GM21360 (cell line): ENCODE data around the gene C4B.
"Not testable (repeated sequence)": the region's sequence is repeated elsewhere in the genome, so short reads cannot be mapped to it uniquely, and the experiment has no call there.

ENCODE experiments used
- ATAC-seq: cut with Tn5 transposase; IDR thresholded peaks from one replicate; pipeline ENCODE4 v1.9.1; 2021; ENCODE audit warnings: mild to moderate bottlenecking, moderate library complexity; ENCODE audit not compliant: unreplicated experiment

C4B gene

DNA sequence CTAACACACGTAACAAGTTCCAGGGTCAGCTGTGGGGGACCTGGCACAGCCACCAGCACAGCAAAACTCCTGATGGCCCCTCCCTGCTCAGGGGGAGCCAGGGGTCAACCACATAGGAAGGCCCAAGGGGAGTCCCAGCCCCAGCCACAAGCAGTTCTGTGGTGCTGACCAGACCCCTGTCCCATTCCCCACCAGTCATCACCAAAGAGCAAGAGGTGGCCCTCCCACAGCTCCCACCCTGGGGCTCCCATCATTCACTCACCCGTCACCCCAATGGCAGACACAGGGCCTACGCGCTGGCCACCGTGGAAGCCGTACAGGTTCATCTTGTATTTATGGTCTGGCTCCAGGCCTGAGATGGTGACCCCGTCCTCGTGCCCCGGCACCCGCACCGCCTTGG is 35.1 kb downstream of the C4B start:
- not testable (repeated sequence) for ATAC-seq

GRCh38 chr6:32050562-32050961 is 36.0 kb downstream of the C4B start:
- ATAC-seq, result no peak

- not testable (repeated sequence) for ATAC-seq
Observed at GRCh38 chr6:32052626-32053025, 38.0 kb downstream of the C4B start.

- ATAC-seq, result not testable (repeated sequence)
Observed at GRCh38 chr6:32053314-32053713, 38.7 kb downstream of the C4B start.

DNA sequence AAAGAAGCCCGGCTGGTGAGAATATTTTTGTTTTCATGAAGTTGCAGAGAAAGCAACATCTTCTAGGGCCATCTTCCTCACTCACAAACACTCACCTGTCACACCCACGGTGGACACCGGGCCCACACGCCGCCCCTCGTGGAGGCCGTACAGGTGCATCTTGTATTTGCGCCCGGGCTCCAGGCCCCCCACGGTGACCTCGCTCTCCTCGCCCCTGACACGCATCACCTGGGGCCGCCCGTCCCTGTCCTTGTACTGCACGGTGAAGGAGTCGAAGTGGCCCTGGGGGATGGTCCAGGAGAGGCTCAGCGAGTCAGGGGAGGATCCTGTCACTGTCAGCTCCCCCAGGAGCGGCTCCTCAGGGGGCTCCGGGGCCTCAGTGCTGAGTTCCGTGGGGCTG is 41.2 kb downstream of the C4B start:
- ATAC-seq, result not testable (repeated sequence)

- no peak for ATAC-seq
Observed at GRCh38 chr6:32056254-32056653, 41.7 kb downstream of the C4B start.

GRCh38 chr6:32057966-32058365 is 43.4 kb downstream of the C4B start:
- no peak for ATAC-seq

GRCh38 chr6:32058511-32058963 is 43.9 kb downstream of the C4B start:
- no peak for ATAC-seq

DNA sequence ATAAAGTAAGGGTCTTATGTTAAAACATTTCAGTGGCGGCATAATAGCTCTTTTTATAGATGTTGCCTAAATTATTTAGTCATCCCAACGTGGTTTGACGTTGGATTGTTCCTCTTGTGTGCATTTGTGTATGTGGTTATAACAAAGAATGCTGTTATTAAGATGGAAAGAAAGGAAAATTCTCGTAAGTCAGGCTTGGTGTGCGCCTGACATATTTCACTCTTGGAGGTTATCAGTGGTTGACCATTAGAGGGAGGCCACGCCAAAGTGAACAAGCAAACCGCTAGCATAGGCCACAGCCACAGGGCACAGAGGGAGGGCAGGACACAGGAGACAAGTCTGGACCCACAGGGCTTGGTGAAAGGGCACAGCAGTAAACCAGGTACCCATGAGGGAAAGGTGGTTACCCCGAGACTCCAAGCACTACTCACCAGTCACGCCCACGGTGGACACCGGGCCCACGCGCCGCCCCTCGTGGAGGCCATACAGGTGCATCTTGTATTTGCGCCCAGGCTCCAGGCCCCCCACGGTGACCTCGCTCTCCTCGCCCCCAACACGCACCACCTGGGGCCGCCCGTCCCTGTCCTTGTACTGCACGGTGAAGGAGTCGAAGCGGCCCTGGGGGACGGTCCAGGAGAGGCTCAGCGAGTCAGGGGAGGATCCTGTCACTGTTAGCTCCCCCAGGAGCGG is 46.5 kb downstream of the C4B start:
- ATAC-seq, result no peak

GRCh38 chr6:32064706-32065105 is 50.1 kb downstream of the C4B start:
- ATAC-seq, result no peak

DNA sequence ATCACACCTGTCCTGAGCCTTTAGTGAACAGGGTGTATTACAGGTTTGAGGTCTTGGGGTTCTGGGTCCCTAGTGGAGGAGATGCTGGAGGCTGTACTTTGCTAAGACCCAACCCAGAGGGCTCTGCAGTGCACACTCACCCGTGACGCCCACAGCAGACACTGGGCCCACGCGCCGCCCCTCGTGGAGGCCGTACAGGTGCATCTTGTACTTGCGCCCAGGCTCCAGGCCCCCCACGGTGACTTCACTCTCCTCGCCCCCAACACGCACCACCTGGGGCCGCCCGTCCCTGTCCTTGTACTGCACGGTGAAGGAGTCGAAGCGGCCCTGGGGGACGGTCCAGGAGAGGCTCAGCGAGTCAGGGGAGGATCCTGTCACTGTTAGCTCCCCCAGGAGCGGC is 52.9 kb downstream of the C4B start:
- not testable (repeated sequence) for ATAC-seq

DNA sequence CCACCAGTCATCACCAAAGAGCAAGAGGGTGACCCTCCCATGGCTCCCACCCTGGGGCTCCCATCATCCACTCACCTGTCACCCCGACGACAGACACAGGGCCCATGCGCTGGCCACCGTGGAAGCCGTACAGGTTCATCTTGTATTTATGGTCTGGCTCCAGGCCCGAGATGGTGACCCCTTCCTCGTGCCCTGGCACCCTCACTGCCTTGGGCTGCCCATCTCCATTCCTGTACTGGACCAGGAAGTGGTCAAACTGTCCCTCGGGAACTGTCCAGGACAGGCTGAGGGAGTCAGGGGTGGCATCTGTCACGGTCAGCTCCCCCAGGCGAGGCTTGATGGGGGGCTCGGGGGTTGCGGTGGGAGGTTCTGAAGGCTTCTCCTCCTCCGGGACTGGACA is 53.7 kb downstream of the C4B start:
- not testable (repeated sequence) for ATAC-seq

- no peak for ATAC-seq
Observed at GRCh38 chr6:32068867-32069266, 54.3 kb downstream of the C4B start.

GRCh38 chr6:32069460-32069859 is 54.9 kb downstream of the C4B start:
- ATAC-seq, result no peak

- no peak for ATAC-seq
Observed at GRCh38 chr6:32069878-32070515, 55.4 kb downstream of the C4B start.

GRCh38 chr6:32070814-32071543 is 56.4 kb downstream of the C4B start:
- no peak for ATAC-seq

DNA sequence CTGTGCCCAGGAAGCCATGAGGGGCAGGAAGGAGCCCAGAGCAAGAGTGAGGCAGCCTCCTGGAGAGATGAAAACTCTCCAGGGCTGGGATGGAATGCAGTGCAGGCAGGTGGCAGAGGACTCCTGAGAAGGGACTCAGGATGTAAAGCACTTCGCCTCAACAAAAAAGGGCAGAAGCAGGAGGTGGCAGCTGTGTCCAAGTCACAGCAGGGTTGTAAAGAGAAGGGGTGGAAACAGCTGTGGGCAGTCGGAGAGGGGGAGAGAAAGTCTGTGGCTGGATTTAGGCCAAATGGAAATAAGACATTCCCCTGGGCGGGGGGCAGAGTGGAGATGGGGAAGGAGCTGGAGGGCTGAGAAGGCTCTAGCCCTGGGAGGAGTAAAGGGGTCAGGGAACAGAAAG is 58.5 kb downstream of the C4B start:
- no peak for ATAC-seq

DNA sequence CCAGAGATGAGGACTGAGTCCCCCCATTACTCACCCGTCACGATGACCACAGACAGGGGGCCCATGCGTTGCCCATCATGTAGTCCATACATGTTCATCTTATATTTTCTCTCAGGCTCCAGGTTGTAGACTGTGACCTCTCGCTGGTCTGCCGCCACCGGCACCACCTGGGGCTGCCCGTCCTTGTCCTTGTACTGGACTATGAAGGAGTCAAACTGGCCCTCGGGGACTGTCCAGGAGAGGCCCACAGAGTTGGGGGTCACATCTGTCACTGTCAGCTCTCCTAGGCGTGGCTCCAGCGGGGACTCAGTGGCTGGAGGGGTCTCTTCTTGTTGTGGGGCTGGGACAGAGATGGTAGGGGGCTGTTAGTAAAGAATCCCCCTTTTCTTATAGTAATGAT is 59.0 kb downstream of the C4B start:
- no peak for ATAC-seq

GRCh38 chr6:32074996-32075532 is 60.5 kb downstream of the C4B start:
- ATAC-seq, result no peak

- no peak for ATAC-seq
Observed at GRCh38 chr6:32075781-32076180, 61.2 kb downstream of the C4B start.

DNA sequence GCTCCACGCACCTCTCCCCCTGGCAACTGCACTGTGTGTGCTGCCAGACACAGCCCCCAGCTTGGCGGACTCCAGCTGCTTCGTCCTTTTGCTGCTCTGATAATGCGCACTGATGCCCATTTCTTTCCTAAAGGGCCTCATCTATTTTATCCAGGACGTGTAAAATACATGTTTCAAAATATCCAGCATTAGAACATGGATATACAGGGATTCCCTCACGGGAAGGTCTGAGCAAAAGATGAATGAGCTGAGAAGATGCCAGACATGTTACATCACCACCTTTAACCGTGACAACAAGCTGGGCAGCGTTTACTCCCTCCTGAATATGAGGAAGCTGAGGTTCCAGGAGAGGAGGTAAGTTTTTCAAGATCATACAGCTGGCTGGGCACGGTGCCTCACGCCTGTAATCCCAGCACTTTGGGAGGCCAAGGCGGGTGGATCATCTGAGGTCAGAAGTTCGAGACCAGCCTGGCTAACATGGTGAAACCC is 61.8 kb downstream of the C4B start:
- ATAC-seq, result no peak
